B cell (primary cell): ENCODE data around the gene CCL26. TPM values are rescaled to one million over a fixed set of nuclear protein-coding genes. Genes with fewer than 3 reads are reported as not detected.
"Not testable (repeated sequence)": the region's sequence is repeated elsewhere in the genome, so short reads cannot be mapped to it uniquely, and the experiment has no call there.

Experiments
- ATAC-seq: fragments of 200-7000 bp; cut with Tn5 transposase; one replicate; pipeline ENCODE4 v1.10.0; 2021; ENCODE audit warnings: low read depth, mild to moderate bottlenecking, moderate number of reproducible peaks, moderate library complexity
- CTCF ChIA-PET: fragments of 350-600 bp; sonication (Branson Sonifier 250); formaldehyde crosslinking; loops from one replicate; lab custom pipeline; 2021; ENCODE audit warnings: antibody characterized with exemption, inconsistent platforms; lab: Charles Lee
- POLR2A ChIA-PET: fragments of 350-600 bp; sonication (Branson Sonifier 250); formaldehyde crosslinking; loops from one replicate; lab custom pipeline; 2021; ENCODE audit warnings: antibody characterized with exemption; lab: Charles Lee
- DNase-seq: peaks from one replicate; pipeline ENCODE4 v3.0.0; 2013
- H2AFZ ChIP-seq: 2 replicates; pipeline ENCODE4 v1.6.1; 2012; ENCODE audit warnings: mild to moderate bottlenecking, low read depth, low read length; ENCODE audit not compliant: insufficient read depth, poor library complexity, severe bottlenecking
- H3K27ac ChIP-seq, 2 donors: 1 replicate in 1 of 2; 2 replicates in 1 of 2; pipeline ENCODE4 v1.5.1; 2012 to 2013; ENCODE audit warnings: low read length in 2 of 2, mild to moderate bottlenecking in 2 of 2, moderate library complexity in 1 of 2
- H3K27me3 ChIP-seq, 4 experiments: fragments of 200-600 bp in 1 of 4; sonication (generic) in 1 of 4; replicated peaks in 1 of 4; 1 replicate in 2 of 4; 2 replicates in 2 of 4; pipeline versions ENCODE4 v1.6.1 to v1.7.0; 2013 to 2016; ENCODE audit warnings: low read length in 3 of 4, mild to moderate bottlenecking in 2 of 4, mixed read lengths in 1 of 4, moderate library complexity in 1 of 4; ENCODE audit not compliant: insufficient read depth in 4 of 4, control insufficient read depth in 3 of 4; ENCODE audit errors: control extremely low read depth in 1 of 4
- H3K36me3 ChIP-seq, 2 experiments: replicated peaks in 1 of 2; 1 replicate in 1 of 2; 2 replicates in 1 of 2; pipeline versions ENCODE4 v1.6.1 to v1.7.1; 2013; ENCODE audit warnings: low read length in 1 of 2; ENCODE audit not compliant: insufficient read depth in 2 of 2, control insufficient read depth in 1 of 2; ENCODE audit errors: control extremely low read depth in 1 of 2, extremely low read depth in 1 of 2
- H3K4me1 ChIP-seq, 2 donors: fragments of 200-600 bp in 1 of 2; sonication (generic) in 1 of 2; 1 replicate in 1 of 2; 2 replicates in 1 of 2; pipeline versions ENCODE4 v1.5.1 to v1.6.1; 2013 to 2017; ENCODE audit warnings: low read length in 2 of 2; ENCODE audit not compliant: control insufficient read depth in 2 of 2, insufficient read depth in 2 of 2
- H3K4me2 ChIP-seq: replicated peaks from 2 replicates; pipeline ENCODE3; 2012; ENCODE audit warnings: mild to moderate bottlenecking, low read depth, low read length; ENCODE audit not compliant: poor library complexity, severe bottlenecking
- H3K4me3 ChIP-seq, 5 experiments: fragments of 200-600 bp in 1 of 5; sonication (generic) in 1 of 5; 1 replicate in 3 of 5; 2 replicates in 2 of 5; pipeline versions ENCODE4 v1.5.1 to v1.7.0; 2011 to 2016; ENCODE audit warnings: low read length in 4 of 5, mild to moderate bottlenecking in 4 of 5, low read depth in 2 of 5, control low read depth in 1 of 5, moderate library complexity in 1 of 5; ENCODE audit not compliant: insufficient read depth in 1 of 5; ENCODE audit errors: control extremely low read depth in 1 of 5, extremely low read depth in 1 of 5
- H3K79me2 ChIP-seq: fragments of 200-600 bp; sonication (generic); one replicate; pipeline ENCODE4 v1.6.0; 2016; ENCODE audit warnings: low read length; ENCODE audit not compliant: control insufficient read depth, insufficient read depth
- H3K9ac ChIP-seq: fragments of 200-600 bp; sonication (generic); 2 replicates; pipeline ENCODE4 v1.6.1; 2017; ENCODE audit warnings: mild to moderate bottlenecking, low read length, moderate library complexity
- H3K9me3 ChIP-seq, 3 donors: one replicate each; pipeline versions ENCODE4 v1.6.1 to v1.7.1; 2013; ENCODE audit warnings: low read length in 2 of 3; ENCODE audit not compliant: control insufficient read depth in 2 of 3, insufficient read depth in 1 of 3; ENCODE audit errors: control extremely low read depth in 1 of 3
- H4K20me1 ChIP-seq: 2 replicates; pipeline ENCODE4 v1.6.0; 2012; ENCODE audit warnings: mild to moderate bottlenecking, low read length; ENCODE audit not compliant: insufficient read depth, control insufficient read depth, poor library complexity, severe bottlenecking
- H3K27ac Mint-ChIP-seq: one replicate; pipeline ENCODE4 v1.8.0; 2021; ENCODE audit warnings: mixed read lengths
- H3K27me3 Mint-ChIP-seq: one replicate; pipeline ENCODE4 v1.8.0; 2021; ENCODE audit warnings: mixed read lengths
- H3K4me1 Mint-ChIP-seq: one replicate; pipeline ENCODE4 v1.8.0; 2021; ENCODE audit warnings: mixed read lengths
- H3K4me3 Mint-ChIP-seq: one replicate; pipeline ENCODE4 v1.8.0; 2021; ENCODE audit warnings: mixed read lengths
- H3K9me3 Mint-ChIP-seq: one replicate; pipeline ENCODE4 v1.8.0; 2022; ENCODE audit warnings: mixed read lengths; ENCODE audit not compliant: insufficient read depth
- WGBS: methylation state at CpG from one replicate; pipeline ENCODE4 v1.1.5; 2013; ENCODE audit warnings: missing lambda C conversion rate; ENCODE audit not compliant: insufficient coverage; 5-methylcytosine and 5-hydroxymethylcytosine counted together
- intact Hi-C: fragments of 100-400 bp; cut with micrococcal nuclease; formaldehyde crosslinking; loops from one replicate; pipeline ENCODE4 v1.10.0; 2022
- polyA plus RNA-seq: library from polyadenylated mRNA; depleted of rRNA; stranded (reverse); fragments of >200 nt; gene quantifications from 2 replicates; pipeline ENCODE4 v1.2.3, GENCODE V29; 2012
- total RNA-seq, 2 donors: library from RNA; stranded (reverse); fragments of 120-200 nt in 1 of 2; gene quantifications; 1 replicate in 1 of 2; 2 replicates in 1 of 2; pipeline versions ENCODE4 v1.2.3 to v1.2.4, GENCODE V29; 2013 to 2022

The CCL26 gene
- total and polyA plus RNA-seq, 2 donors (not counting 1 experiment from before 2014, with no cell fraction given), result not detected

DNA sequence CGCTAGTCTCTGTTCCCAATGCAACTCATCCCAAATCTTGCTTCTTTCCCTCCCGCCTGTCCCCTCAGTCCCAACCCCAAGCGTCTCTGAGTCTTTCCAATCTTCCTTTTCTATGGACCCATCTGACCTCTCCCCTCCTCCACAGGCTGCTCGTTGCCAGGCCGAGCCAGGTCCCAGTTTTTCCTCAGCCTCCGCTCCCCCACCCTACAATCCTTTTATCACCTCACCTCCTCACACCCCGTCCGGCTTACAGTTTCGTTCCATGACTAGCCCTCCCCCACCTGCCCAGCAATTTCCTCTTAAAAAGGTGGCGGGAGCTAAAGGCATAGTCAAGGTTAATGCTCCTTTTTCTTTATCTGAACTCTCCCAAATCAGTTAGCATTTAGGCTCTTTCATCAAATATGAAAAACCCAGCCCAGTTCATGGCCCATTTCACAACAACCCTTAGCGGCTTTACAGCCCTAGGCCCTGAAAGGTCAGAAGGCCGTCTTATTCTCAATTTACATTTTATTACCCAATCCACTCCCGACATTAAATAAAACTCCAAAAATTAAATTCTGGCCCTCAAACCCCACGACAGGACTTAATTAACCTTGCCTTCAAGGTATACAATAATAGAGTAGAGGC, 8.7 kb upstream of the CCL26 start:
- H3K36me3 ChIP-seq, CTCF ChIA-PET, DNase-seq, H3K27ac Mint-ChIP-seq, intact Hi-C loops, H3K4me3 ChIP-seq, H3K9me3 ChIP-seq, H4K20me1 ChIP-seq, H2AFZ ChIP-seq, POLR2A ChIA-PET, H3K9ac ChIP-seq, ATAC-seq, H3K4me3 Mint-ChIP-seq, H3K4me1 ChIP-seq, H3K79me2 ChIP-seq, H3K9me3 Mint-ChIP-seq, H3K27me3 ChIP-seq, H3K4me1 Mint-ChIP-seq, H3K27ac ChIP-seq, H3K4me2 ChIP-seq: not testable (repeated sequence)
- WGBS, result 86% methylated on average over 12 of the region's 14 CpGs
- peaks cover 29% of the 10 kb centered on the region for H3K27me3 Mint-ChIP-seq

DNA sequence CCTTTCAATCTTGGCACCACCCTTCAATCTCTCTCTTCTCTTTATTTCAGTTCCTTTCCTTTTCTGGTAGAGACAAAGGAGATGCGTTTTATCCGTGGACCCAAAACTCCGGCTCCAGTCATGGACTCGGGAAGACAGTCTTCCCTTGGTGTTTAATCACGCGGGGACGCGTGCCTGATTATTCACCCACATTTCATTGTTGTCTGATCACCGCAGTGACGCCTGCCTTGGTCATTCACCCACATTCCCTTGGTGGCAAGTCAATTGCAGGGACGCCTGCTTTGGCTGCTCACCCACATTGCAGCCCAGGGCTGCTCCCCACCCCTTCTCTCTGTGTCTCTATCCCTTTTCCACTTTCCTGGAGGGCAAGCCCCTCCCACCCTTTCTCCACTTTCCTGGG, 7.5 kb upstream of the CCL26 start:
- H3K4me2 ChIP-seq, H3K27me3 ChIP-seq, H2AFZ ChIP-seq, ATAC-seq, H3K4me1 ChIP-seq, H3K9ac ChIP-seq, CTCF ChIA-PET, H3K27ac ChIP-seq, H3K79me2 ChIP-seq, H3K36me3 ChIP-seq, H3K4me3 Mint-ChIP-seq, DNase-seq, H3K9me3 Mint-ChIP-seq, H3K27ac Mint-ChIP-seq, intact Hi-C loops, POLR2A ChIA-PET, H3K9me3 ChIP-seq, H3K4me3 ChIP-seq, H4K20me1 ChIP-seq, H3K4me1 Mint-ChIP-seq: not testable (repeated sequence)
- 88% methylated on average over 11 of the region's 11 CpGs for WGBS
- peaks cover 29% of the 10 kb centered on the region for H3K27me3 Mint-ChIP-seq

DNA sequence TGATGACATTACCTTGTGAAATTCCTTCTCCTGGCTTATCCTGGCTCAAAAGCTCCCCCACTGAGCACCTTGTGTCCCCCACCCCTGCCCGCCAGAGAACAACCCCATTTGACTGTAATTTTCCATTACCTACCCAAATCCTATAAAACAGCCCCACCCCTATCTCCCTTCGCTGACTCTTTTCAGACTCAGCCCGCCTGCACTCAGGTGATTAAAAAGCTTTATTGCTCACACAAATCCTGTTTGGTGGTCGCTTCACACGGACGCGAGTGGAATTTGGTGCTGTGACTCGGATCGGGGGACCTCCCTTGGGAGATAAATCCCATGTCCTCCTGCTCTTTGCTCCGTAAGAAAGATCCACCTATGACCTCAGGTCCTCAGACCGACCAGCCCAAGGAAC, 7.0 kb upstream of the CCL26 start:
- intact Hi-C loops, H3K9ac ChIP-seq, H3K4me1 Mint-ChIP-seq, DNase-seq, H4K20me1 ChIP-seq, POLR2A ChIA-PET, H3K27me3 ChIP-seq, H3K4me1 ChIP-seq, H2AFZ ChIP-seq, H3K27ac Mint-ChIP-seq, CTCF ChIA-PET, H3K9me3 ChIP-seq, H3K27ac ChIP-seq, H3K9me3 Mint-ChIP-seq, H3K4me3 ChIP-seq, H3K4me2 ChIP-seq, H3K79me2 ChIP-seq, H3K36me3 ChIP-seq, ATAC-seq, H3K4me3 Mint-ChIP-seq: not testable (repeated sequence)
- H3K27me3 Mint-ChIP-seq, result peaks cover 29% of the 10 kb centered on the region
- 86% methylated on average over 11 of the region's 11 CpGs for WGBS
